ENCODE results near the gene HOXD8.

Gene HOXD8

GRCh38 chr2:176128982-176129796 is at the start of gene HOXD8:
Gene HOXD8 (plus strand): TSS chr2:176129705. CDS start chr2:176130367, 662 bp downstream.
- no peak for DNase-seq

- no peak for DNase-seq
Measured at GRCh38 chr2:176079831-176080539, 49.5 kb upstream of the HOXD8 start.

GRCh38 chr2:176080540-176081375 is 48.7 kb upstream of the HOXD8 start:
- no peak for DNase-seq

- DNase-seq = no peak
Measured at GRCh38 chr2:176081376-176081836, 48.1 kb upstream of the HOXD8 start.

GRCh38 chr2:176081837-176082524 is 47.5 kb upstream of the HOXD8 start:
- no peak for DNase-seq

- DNase-seq = no peak
Measured at GRCh38 chr2:176082525-176082823, 47.0 kb upstream of the HOXD8 start.

GRCh38 chr2:176082824-176083751 is 46.4 kb upstream of the HOXD8 start:
- no peak for DNase-seq

GRCh38 chr2:176083796-176084261 is 45.7 kb upstream of the HOXD8 start, which contains the start of gene EVX2:
Gene EVX2 (minus strand): TSS chr2:176083962. CDS start chr2:176083776, 186 bp downstream.
- no peak for DNase-seq

GRCh38 chr2:176084611-176085119 is 44.8 kb upstream of the HOXD8 start:
- DNase-seq = no peak

GRCh38 chr2:176085120-176085788 is 44.3 kb upstream of the HOXD8 start:
- DNase-seq = no peak

- no peak for DNase-seq
Measured at GRCh38 chr2:176085861-176086771, 43.4 kb upstream of the HOXD8 start.

GRCh38 chr2:176087330-176088047 is 42.0 kb upstream of the HOXD8 start:
- no peak for DNase-seq

GRCh38 chr2:176088048-176088936 is 41.2 kb upstream of the HOXD8 start:
- DNase-seq = no peak

GRCh38 chr2:176088937-176089842 is 40.3 kb upstream of the HOXD8 start:
- no peak for DNase-seq

- DNase-seq = no peak
Measured at GRCh38 chr2:176089843-176090395, 39.6 kb upstream of the HOXD8 start.

- no peak for DNase-seq
Measured at GRCh38 chr2:176090862-176091261, 38.6 kb upstream of the HOXD8 start.
